BJ (cell line): ENCODE results near the gene KCNT2. TPM values are rescaled to one million over a fixed set of nuclear protein-coding genes. Genes with fewer than 3 reads are reported as not detected.

Experiments used
- CTCF ChIA-PET: fragments of 350-600 bp; formaldehyde crosslinking; extraction: SDS; loops from one replicate; lab custom pipeline; 2021; ENCODE audit warnings: antibody characterized with exemption, inconsistent platforms; lab: Yijun Ruan, JAX
- POLR2A ChIA-PET: fragments of 300-600 bp; sonication (Branson Sonifier 250); formaldehyde crosslinking; extraction: SDS; loops from one replicate; lab custom pipeline; 2021; ENCODE audit warnings: antibody characterized with exemption; lab: Charles Lee
- DNase-seq: peaks from one replicate; pipeline ENCODE4 v3.0.0-alpha.2; 2011; ENCODE audit warnings: low read depth
- H3K27me3 ChIP-seq: 2 replicates; pipeline ENCODE4 v1.6.0; 2011; ENCODE audit warnings: low read length; ENCODE audit not compliant: control insufficient read depth, insufficient read depth
- H3K36me3 ChIP-seq: 2 replicates; pipeline ENCODE4 v1.5.1; 2011; ENCODE audit warnings: low read length; ENCODE audit not compliant: control insufficient read depth, insufficient read depth
- H3K4me3 ChIP-seq: 2 replicates; pipeline ENCODE4 v1.5.1; 2011; ENCODE audit warnings: low read depth, mild to moderate bottlenecking, control low read depth, low read length
- polyA plus RNA-seq: library from polyadenylated mRNA; depleted of rRNA; stranded (reverse); fragments of >200 nt; gene quantifications from 2 replicates; pipeline ENCODE4 v1.2.3, GENCODE V29; 2011
- TF ChIP-seq, protein P1 (sequence below): IDR thresholded peaks from 2 replicates; pipeline ENCODE4 v1.5.1; 2011; ENCODE audit warnings: low read depth, mild to moderate bottlenecking, control low read depth, inconsistent platforms, low read length, moderate library complexity; ENCODE audit not compliant: insufficient read depth

The KCNT2 gene
- polyA plus RNA-seq, 1 experiment = 0.66 TPM

DNA sequence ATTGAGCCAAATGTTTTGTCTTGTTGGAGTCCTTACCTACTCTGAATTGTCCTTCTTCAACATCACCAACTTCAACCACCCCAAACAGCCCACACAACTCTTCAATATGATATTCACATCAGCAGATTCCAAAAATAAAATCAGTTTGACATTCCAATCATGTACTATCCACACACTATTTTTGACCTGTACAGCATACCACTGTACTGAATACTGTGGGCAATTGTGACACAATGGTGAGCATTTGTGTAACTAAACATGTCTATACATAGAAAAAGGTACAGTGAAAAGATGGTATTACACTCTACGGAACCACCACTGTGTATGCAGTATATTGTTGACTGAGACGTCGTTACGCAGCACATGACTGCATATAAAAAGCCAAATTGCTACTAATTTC lies 223.1 kb downstream of the KCNT2 start:
- ChIA-PET CTCF (no interaction called here), POLR2A (no interaction called here)
- no peak overlapping the region for H3K4me3 ChIP-seq
- TF ChIP-seq, protein P1, sequence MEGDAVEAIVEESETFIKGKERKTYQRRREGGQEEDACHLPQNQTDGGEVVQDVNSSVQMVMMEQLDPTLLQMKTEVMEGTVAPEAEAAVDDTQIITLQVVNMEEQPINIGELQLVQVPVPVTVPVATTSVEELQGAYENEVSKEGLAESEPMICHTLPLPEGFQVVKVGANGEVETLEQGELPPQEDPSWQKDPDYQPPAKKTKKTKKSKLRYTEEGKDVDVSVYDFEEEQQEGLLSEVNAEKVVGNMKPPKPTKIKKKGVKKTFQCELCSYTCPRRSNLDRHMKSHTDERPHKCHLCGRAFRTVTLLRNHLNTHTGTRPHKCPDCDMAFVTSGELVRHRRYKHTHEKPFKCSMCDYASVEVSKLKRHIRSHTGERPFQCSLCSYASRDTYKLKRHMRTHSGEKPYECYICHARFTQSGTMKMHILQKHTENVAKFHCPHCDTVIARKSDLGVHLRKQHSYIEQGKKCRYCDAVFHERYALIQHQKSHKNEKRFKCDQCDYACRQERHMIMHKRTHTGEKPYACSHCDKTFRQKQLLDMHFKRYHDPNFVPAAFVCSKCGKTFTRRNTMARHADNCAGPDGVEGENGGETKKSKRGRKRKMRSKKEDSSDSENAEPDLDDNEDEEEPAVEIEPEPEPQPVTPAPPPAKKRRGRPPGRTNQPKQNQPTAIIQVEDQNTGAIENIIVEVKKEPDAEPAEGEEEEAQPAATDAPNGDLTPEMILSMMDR = no peak
- no peak for DNase-seq
- no peaks in the 10 kb centered on the region for H3K27me3 ChIP-seq
- no peaks in the 10 kb centered on the region for H3K36me3 ChIP-seq

DNA sequence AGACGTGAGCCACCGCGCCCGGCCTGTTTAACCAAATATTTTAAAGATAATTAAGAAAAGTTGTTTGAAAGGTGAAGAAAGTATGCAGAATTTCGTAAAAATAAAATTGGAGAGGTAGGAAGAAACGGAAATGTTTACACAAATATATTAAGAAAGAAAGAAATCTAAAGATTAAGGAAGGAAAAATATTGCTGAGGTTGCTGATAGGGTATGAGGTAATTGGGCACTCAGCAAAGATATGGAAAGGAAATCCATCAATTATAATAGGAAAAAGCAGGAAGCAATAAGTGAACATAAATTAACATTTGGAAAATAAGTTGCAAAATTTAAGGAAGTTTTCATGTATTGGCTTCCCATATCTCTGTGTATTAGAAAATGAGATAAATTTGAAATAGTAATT lies 225.9 kb downstream of the KCNT2 start:
- Histone ChIP-seq H3K36me3 (no peaks in the 10 kb centered on the region), H3K4me3 (no peak overlapping the region), H3K27me3 (no peaks in the 10 kb centered on the region)
- POLR2A ChIA-PET = no interaction called here
- CTCF ChIA-PET = interaction anchor here (0.5 to 1.7 kb wide), 2 partner anchors 10 to 99 kb away, joined by 3 to 6 read pairs; no protein-coding TSS in a partner anchor
- DNase-seq = no peak
- TF ChIP-seq, protein P1 = no peak

DNA sequence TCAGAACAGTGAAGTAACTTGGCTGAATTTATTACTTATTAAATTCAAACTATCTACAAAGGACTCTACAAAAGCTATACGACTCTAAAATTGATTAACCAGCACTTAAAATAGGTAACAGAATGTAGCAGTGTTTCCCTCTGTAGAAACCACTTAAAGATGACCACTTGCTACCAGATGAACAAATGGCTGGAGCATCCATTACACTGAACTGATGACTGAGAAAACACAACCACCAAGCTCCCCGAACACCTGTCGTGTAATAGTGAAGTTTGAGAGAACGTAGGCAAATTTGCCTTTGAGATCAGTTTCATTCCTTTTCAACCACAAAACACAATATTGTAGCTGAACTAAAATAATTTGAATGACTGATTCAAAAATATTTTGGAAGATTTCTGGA lies 226.7 kb downstream of the KCNT2 start:
- no peak for DNase-seq
- POLR2A ChIA-PET = no interaction called here

DNA sequence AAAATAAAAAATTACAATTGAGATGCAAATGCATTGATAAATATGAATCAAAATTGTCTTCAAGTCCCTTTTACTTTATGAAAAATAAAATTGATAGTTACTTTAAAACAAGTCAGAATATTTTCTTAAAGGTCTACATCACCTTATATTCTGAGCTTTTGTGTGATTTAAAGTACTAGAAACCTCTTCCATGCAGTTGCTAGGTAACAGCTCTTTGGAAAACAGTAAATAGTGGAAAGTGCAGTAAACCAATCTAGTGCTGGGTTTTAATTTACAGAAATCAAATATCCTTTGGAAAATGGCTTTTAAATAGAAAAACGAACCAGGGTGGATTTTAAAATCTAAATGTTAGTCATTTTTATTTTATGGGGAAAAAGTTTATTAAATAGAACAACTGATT lies 227.9 kb downstream of the KCNT2 start:
- Histone ChIP-seq H3K36me3 (no peaks in the 10 kb centered on the region), H3K27me3 (no peaks in the 10 kb centered on the region), H3K4me3 (no peak overlapping the region)
- ChIA-PET CTCF (interaction anchor here (0.7 kb wide), 1 partner anchor 26 kb away, joined by 3 read pairs; no protein-coding TSS in a partner anchor), POLR2A (no interaction called here)
- TF ChIP-seq, protein P1 = no peak
- DNase-seq = no peak

More for the DNA sequence above, 226.7 kb downstream of the KCNT2 start:
- Histone ChIP-seq H3K27me3 (no peaks in the 10 kb centered on the region), H3K36me3 (no peaks in the 10 kb centered on the region), H3K4me3 (no peak overlapping the region)
- CTCF ChIA-PET = interaction anchor here (1.7 kb wide), 1 partner anchor 9 kb away, joined by 6 read pairs; no protein-coding TSS in a partner anchor
- TF ChIP-seq, protein P1 = no peak

DNA sequence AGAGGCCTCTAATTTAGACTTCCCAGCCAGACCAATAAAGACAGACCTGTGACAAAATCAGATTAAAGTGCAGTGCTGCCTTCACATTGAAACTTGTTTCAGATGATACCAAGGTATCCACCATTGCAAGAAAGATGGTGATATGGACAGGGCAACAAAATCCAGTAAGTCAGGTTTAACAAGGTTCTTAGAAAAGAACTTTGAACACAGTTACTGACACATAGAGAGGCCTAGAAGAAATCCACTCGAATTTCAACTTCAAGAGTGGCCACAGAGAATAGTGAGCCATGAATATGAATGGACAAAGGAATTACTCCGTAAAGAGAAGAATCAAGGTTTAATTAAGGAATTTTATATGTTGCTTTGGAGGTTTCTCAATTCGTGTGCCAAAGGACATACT lies 230.4 kb downstream of the KCNT2 start:
- TF ChIP-seq, protein P1 = no peak
- H3K4me3 ChIP-seq = no peak overlapping the region
- DNase-seq = no peak
- H3K27me3 ChIP-seq = no peaks in the 10 kb centered on the region
- H3K36me3 ChIP-seq = no peaks in the 10 kb centered on the region
- ChIA-PET POLR2A (no interaction called here), CTCF (no interaction called here)
